IMR-90 (cell line): ENCODE measurements around the gene ZC3HAV1L. TPM values are rescaled to one million over a fixed set of nuclear protein-coding genes. Genes with fewer than 3 reads are reported as not detected.

Experiments used
- ATAC-seq: fragments of 200-7000 bp; cut with Tn5 transposase; 2 replicates; pipeline ENCODE4 v1.9.1; 2020; ENCODE audit warnings: low read depth, mild to moderate bottlenecking, moderate library complexity
- BruUV-seq: library from RNA; stranded (reverse); fragments of 400-500 nt; replicated peaks from 2 replicates; lab custom pipeline; 2021; lab: Mats Ljungman, UMichigan
- CTCF ChIA-PET: fragments of 300-600 bp; formaldehyde crosslinking; extraction: SDS; loops from one replicate; lab custom pipeline; 2021; ENCODE audit warnings: antibody characterized with exemption; lab: Yijun Ruan, JAX
- POLR2A ChIA-PET: fragments of 300-600 bp; sonication (Branson Sonifier 250); formaldehyde crosslinking; loops from one replicate; lab custom pipeline; 2022; ENCODE audit warnings: antibody characterized with exemption; ENCODE audit not compliant: unreplicated experiment; lab: Charles Lee
- DNase-seq: peaks from one replicate; pipeline ENCODE4 v3.0.0; 2013
- H2AFZ ChIP-seq: replicated peaks from 2 replicates; pipeline ENCODE3; 2013; ENCODE audit warnings: low read length, mild to moderate bottlenecking; ENCODE audit not compliant: poor library complexity
- H2AK5ac ChIP-seq: 2 replicates; pipeline ENCODE4 v1.6.1; 2013; ENCODE audit warnings: low read depth, low read length, inconsistent platforms
- H2AK9ac ChIP-seq: replicated peaks from 2 replicates; pipeline ENCODE3; 2013; ENCODE audit warnings: mild to moderate bottlenecking, low read depth, low read length, moderate library complexity; ENCODE audit not compliant: poor library complexity
- H2BK120ac ChIP-seq: 2 replicates; pipeline ENCODE4 v1.6.1; 2013; ENCODE audit warnings: low read depth, low read length, inconsistent platforms
- H2BK15ac ChIP-seq: 3 replicates; pipeline ENCODE4 v1.6.1; 2013; ENCODE audit warnings: low read depth, low read length, inconsistent platforms
- H2BK20ac ChIP-seq: 2 replicates; pipeline ENCODE4 v1.6.1; 2013; ENCODE audit warnings: low read depth, mild to moderate bottlenecking, inconsistent platforms, low read length, moderate library complexity
- H2BK5ac ChIP-seq: 2 replicates; pipeline ENCODE4 v1.6.1; 2013; ENCODE audit warnings: mild to moderate bottlenecking, low read depth, low read length, inconsistent platforms; ENCODE audit not compliant: poor library complexity, severe bottlenecking
- H3K14ac ChIP-seq: replicated peaks from 2 replicates; pipeline ENCODE4 v1.6.1; 2013; ENCODE audit warnings: low read depth, low read length, inconsistent platforms
- H3K18ac ChIP-seq: 2 replicates; pipeline ENCODE4 v1.6.1; 2013; ENCODE audit warnings: low read depth, low read length, control low read depth
- H3K23ac ChIP-seq: 2 replicates; pipeline ENCODE4 v1.6.1; 2013; ENCODE audit warnings: low read depth, low read length, inconsistent platforms
- H3K27ac ChIP-seq: 2 replicates; pipeline ENCODE4 v1.5.1; 2013; ENCODE audit warnings: mild to moderate bottlenecking, control low read depth, low read length; ENCODE audit not compliant: insufficient read depth
- H3K27me3 ChIP-seq: 2 replicates; pipeline ENCODE4 v1.6.1; 2013; ENCODE audit warnings: low read length; ENCODE audit not compliant: control insufficient read depth, insufficient read depth
- H3K36me3 ChIP-seq: 2 replicates; pipeline ENCODE4 v1.6.1; 2013; ENCODE audit warnings: low read length, mixed read lengths; ENCODE audit not compliant: control insufficient read depth, insufficient read depth
- H3K4ac ChIP-seq: 2 replicates; pipeline ENCODE4 v1.6.1; 2013; ENCODE audit warnings: low read depth, low read length, inconsistent platforms
- H3K4me1 ChIP-seq: 2 replicates; pipeline ENCODE4 v1.6.1; 2013; ENCODE audit warnings: low read length, mixed read lengths; ENCODE audit not compliant: control insufficient read depth, insufficient read depth
- H3K4me2 ChIP-seq: 2 replicates; pipeline ENCODE4 v1.6.1; 2013; ENCODE audit warnings: low read depth, mild to moderate bottlenecking, control low read depth, low read length, moderate library complexity
- H3K4me3 ChIP-seq: 2 replicates; pipeline ENCODE4 v1.5.1; 2013; ENCODE audit warnings: low read depth, mild to moderate bottlenecking, control low read depth, low read length, moderate library complexity; ENCODE audit not compliant: insufficient read depth
- H3K56ac ChIP-seq: 2 replicates; pipeline ENCODE4 v1.6.1; 2013; ENCODE audit warnings: low read length, inconsistent platforms; ENCODE audit not compliant: insufficient read depth; ENCODE audit errors: extremely low read depth
- H3K79me1 ChIP-seq, 2 experiments: 2 replicates each; pipeline ENCODE4 v1.6.1; 2013; ENCODE audit warnings: low read length in 2 of 2, inconsistent platforms in 1 of 2, low read depth in 1 of 2
- H3K9ac ChIP-seq: 2 replicates; pipeline ENCODE4 v1.6.1; 2013; ENCODE audit warnings: low read depth, low read length, control low read depth
- H3K9me1 ChIP-seq: 2 replicates; pipeline ENCODE4 v1.6.1; 2013; ENCODE audit warnings: low read length, inconsistent platforms; ENCODE audit not compliant: insufficient read depth
- H3K9me3 ChIP-seq: 2 replicates; pipeline ENCODE4 v1.6.1; 2013; ENCODE audit warnings: low read length; ENCODE audit not compliant: control insufficient read depth, insufficient read depth
- H4K20me1 ChIP-seq: 2 replicates; pipeline ENCODE4 v1.6.1; 2013; ENCODE audit warnings: low read length, inconsistent platforms; ENCODE audit not compliant: insufficient read depth
- H4K5ac ChIP-seq: 2 replicates; pipeline ENCODE4 v1.6.1; 2013; ENCODE audit warnings: mild to moderate bottlenecking, low read depth, low read length, control low read depth
- H4K8ac ChIP-seq, 2 experiments: 2 replicates each; pipeline ENCODE4 v1.6.1; 2013; ENCODE audit warnings: low read depth in 2 of 2, low read length in 2 of 2, control low read depth in 1 of 2, inconsistent platforms in 1 of 2
- H4K91ac ChIP-seq: 2 replicates; pipeline ENCODE4 v1.6.1; 2013; ENCODE audit warnings: low read depth, low read length, inconsistent platforms; ENCODE audit not compliant: insufficient read depth
- BHLHE40 ChIP-seq: fragments of 150-350 bp; IDR thresholded peaks from 2 replicates; pipeline ENCODE4 v1.6.1; 2016; ENCODE audit warnings: mild to moderate bottlenecking, low read depth, low read length
- CEBPB ChIP-seq: IDR thresholded peaks from 2 replicates; pipeline ENCODE4 v1.6.1; 2012; ENCODE audit warnings: low read depth, low read length, improper control_type of control experiment
- CHD1 ChIP-seq: IDR thresholded peaks from 2 replicates; pipeline ENCODE4 v1.6.1; 2012; ENCODE audit warnings: low read depth, low read length, improper control_type of control experiment
- FOS ChIP-seq: fragments of 150-350 bp; IDR thresholded peaks from 2 replicates; pipeline ENCODE4 v1.6.1; 2016; ENCODE audit warnings: low read depth, low read length
- NFE2L2 ChIP-seq: fragments of 150-350 bp; IDR thresholded peaks from 2 replicates; pipeline ENCODE4 v1.6.1; 2016; ENCODE audit warnings: low read depth, mild to moderate bottlenecking, low read length
- WGBS, 2 experiments: methylation state at CpG; one replicate each; pipeline versions ENCODE4 v1.1.5 to v1.1.7; 2013; ENCODE audit warnings: missing lambda C conversion rate in 2 of 2; ENCODE audit not compliant: insufficient read length in 1 of 2; ENCODE audit errors: extremely low coverage in 2 of 2; 5-methylcytosine and 5-hydroxymethylcytosine counted together
- dilution Hi-C: fragments of 300-500 bp; cut with HindIII; formaldehyde crosslinking; loops from one replicate; pipeline ENCODE4 v1.14.3; 2018; ENCODE audit warnings: low sequenced_read_pairs; ENCODE audit not compliant: unreplicated experiment
- in situ Hi-C: fragments of 300-500 bp; cut with MboI; formaldehyde crosslinking; loops from 3 replicates; pipeline ENCODE4 v1.14.3; 2019; ENCODE audit warnings: low sequenced_read_pairs, inconsistent platforms, mixed read lengths
- intact Hi-C: fragments of 100-400 bp; cut with micrococcal nuclease; formaldehyde crosslinking; loops from 2 replicates; pipeline ENCODE4 v1.10.0; 2022
- polyA plus RNA-seq, 3 experiments: library from polyadenylated mRNA; depleted of rRNA; stranded (reverse); fragments of >200 nt; gene quantifications; 2 replicates each; pipeline ENCODE4 v1.2.3, GENCODE V29; 2012; ENCODE audit warnings: low replicate concordance in 1 of 3
- total RNA-seq: library from RNA; depleted of rRNA; stranded (reverse); fragments of >200 nt; gene quantifications from 2 replicates; pipeline ENCODE4 v1.2.3, GENCODE V29; 2012
- TF ChIP-seq, protein P1 (sequence below): fragments of 150-350 bp; IDR thresholded peaks from 2 replicates; pipeline ENCODE4 v1.6.1; 2016; ENCODE audit warnings: low read depth, mild to moderate bottlenecking, low read length, moderate library complexity, borderline replicate concordance

ZC3HAV1L gene
- total and polyA plus RNA-seq, 2 of the 4 experiments (the other 2 are of a cell fraction): 4.5 to 9.4 TPM

DNA sequence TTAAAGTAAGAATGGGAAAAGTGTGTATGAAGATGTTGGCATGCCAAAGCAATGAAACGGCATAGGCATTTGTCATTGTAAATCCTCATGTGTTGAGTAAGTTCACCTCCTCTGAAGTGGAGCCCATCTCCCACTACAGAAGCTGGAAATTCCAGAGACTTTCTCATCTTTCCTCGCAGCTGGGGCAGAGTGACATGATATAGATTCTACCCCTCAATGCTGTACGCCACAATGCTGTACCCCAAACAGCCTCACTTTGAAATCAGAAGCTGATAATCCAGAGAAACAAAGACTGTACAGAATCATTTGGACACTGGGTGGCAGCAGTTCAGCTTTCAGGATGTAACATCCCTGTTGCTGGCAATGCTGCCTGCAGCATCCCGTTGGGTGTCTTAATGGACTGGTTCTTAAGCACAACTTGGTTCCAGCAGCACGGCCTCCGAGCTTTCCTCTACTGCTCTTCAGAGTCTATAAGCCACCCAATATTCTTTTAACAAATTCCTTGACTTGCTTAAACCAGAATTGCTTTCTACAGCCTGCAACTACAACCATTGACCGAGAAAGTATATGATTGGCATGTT is 18.8 kb downstream of the ZC3HAV1L start (continued):
- TF ChIP-seq, protein P1, sequence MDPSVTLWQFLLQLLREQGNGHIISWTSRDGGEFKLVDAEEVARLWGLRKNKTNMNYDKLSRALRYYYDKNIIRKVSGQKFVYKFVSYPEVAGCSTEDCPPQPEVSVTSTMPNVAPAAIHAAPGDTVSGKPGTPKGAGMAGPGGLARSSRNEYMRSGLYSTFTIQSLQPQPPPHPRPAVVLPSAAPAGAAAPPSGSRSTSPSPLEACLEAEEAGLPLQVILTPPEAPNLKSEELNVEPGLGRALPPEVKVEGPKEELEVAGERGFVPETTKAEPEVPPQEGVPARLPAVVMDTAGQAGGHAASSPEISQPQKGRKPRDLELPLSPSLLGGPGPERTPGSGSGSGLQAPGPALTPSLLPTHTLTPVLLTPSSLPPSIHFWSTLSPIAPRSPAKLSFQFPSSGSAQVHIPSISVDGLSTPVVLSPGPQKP: no peak

DNA sequence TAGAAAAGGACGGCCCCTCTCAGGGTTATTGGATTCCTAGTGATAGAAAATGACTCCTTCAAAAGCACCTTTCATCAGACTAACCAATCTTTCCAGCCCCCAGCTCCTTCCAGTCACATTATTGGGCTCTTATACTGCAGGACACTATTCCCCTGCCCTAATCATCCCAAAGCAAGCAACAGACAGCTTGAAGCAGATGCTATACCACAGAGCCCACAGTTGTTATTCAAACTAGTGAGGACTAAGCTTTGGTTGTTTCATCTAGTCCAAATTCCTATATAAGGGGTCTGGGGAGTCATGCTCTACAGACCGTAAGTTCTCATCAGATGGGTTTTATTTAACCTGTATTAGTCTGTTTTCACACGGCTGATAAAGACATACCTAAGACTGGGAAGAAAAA is 24.5 kb downstream of the ZC3HAV1L start:
- Histone ChIP-seq H2AK9ac (no peak overlapping the region), H3K9me1 (no peaks in the 10 kb centered on the region), H3K4me1 (no peaks in the 10 kb centered on the region), H4K20me1 (no peaks in the 10 kb centered on the region), H3K56ac (no peak overlapping the region), H3K36me3 (no peaks in the 10 kb centered on the region), H3K9ac (no peak overlapping the region), H3K4me2 (no peak overlapping the region), H4K8ac (no peak overlapping the region), H3K4me3 (no peak overlapping the region), H2BK15ac (no peak overlapping the region), H3K18ac (no peak overlapping the region), H3K23ac (no peak overlapping the region), H3K27me3 (peaks cover 5% of the 10 kb centered on the region; the same call in 1 of the 2 replicates), H4K5ac (no peak overlapping the region), H3K9me3 (no peaks in the 10 kb centered on the region), H2AK5ac (no peak overlapping the region), H2BK120ac (no peak overlapping the region), H3K27ac (no peak overlapping the region), H2BK20ac (no peak overlapping the region), H2BK5ac (no peak overlapping the region), H3K79me1 (no peaks in the 10 kb centered on the region), H3K14ac (no peak overlapping the region), H3K4ac (no peak overlapping the region), H4K91ac (no peak overlapping the region), H2AFZ (no peak overlapping the region)
- in situ Hi-C loops (no loop called here), dilution Hi-C loops (no loop called here), intact Hi-C loops (no loop called here)
- TF ChIP-seq NFE2L2: no peak
- no peak for TF ChIP-seq CHD1
- TF ChIP-seq FOS: no peak
- TF ChIP-seq CEBPB: no peak
- TF ChIP-seq BHLHE40: no peak
- TF ChIP-seq, protein P1: no peak
- BruUV-seq: no TSS peak
- DNase-seq (no peak), ATAC-seq (no peak)
- POLR2A ChIA-PET: no interaction called here
- CTCF ChIA-PET: no interaction called here
- WGBS, 2 experiments: no CpG with 5 or more reads among the region's 3 CpGs
